HG02885 (cell line): Measurements from ENCODE around the gene SEMA4B.
A peak's percentile ranks its signal among the peaks of the same experiment; 100 is the strongest.
"Not testable (repeated sequence)": the region's sequence is repeated elsewhere in the genome, so short reads cannot be mapped to it uniquely, and the experiment has no call there.

Experiments used
- ATAC-seq: cut with Tn5 transposase; IDR thresholded peaks from one replicate; pipeline ENCODE4 v1.9.1; 2021; ENCODE audit warnings: mild to moderate bottlenecking; ENCODE audit not compliant: unreplicated experiment, poor library complexity

The SEMA4B gene

GRCh38 chr15:90243943-90244639 lies 43.0 kb downstream of the SEMA4B start:
- ATAC-seq = no peak

GRCh38 chr15:90248789-90249202 lies 47.7 kb downstream of the SEMA4B start:
- ATAC-seq = no peak

GRCh38 chr15:90249203-90249863 lies 48.2 kb downstream of the SEMA4B start, which contains the start of gene TTLL13:
TSS of gene TTLL13 (plus strand) at chr15:90249556. CDS start at chr15:90250631, 1,075 bp downstream.
- peak; percentile 59 for ATAC-seq

GRCh38 chr15:90257776-90258175 lies 56.6 kb downstream of the SEMA4B start:
- ATAC-seq = no peak

GRCh38 chr15:90259524-90259923 lies 58.4 kb downstream of the SEMA4B start:
- peak; percentile 79 for ATAC-seq

- not testable (repeated sequence) for ATAC-seq
Observed at GRCh38 chr15:90260731-90261130, 59.6 kb downstream of the SEMA4B start.

GRCh38 chr15:90261811-90262210 lies 60.7 kb downstream of the SEMA4B start:
- no peak for ATAC-seq

GRCh38 chr15:90262426-90262825 lies 61.3 kb downstream of the SEMA4B start:
- no peak for ATAC-seq

GRCh38 chr15:90264671-90265070 lies 63.5 kb downstream of the SEMA4B start:
- no peak for ATAC-seq

- ATAC-seq = peak; percentile 93
Observed at GRCh38 chr15:90265271-90266060, 64.3 kb downstream of the SEMA4B start, which contains the start of gene NGRN. TSS of gene NGRN (plus strand) at chr15:90265672. CDS start at chr15:90265713, 41 bp downstream.

GRCh38 chr15:90266061-90266431 lies 64.9 kb downstream of the SEMA4B start:
- peak; percentile 15 for ATAC-seq

GRCh38 chr15:90266485-90266884 lies 65.4 kb downstream of the SEMA4B start:
- no peak for ATAC-seq

- ATAC-seq = no peak
Observed at GRCh38 chr15:90268415-90268814, 67.3 kb downstream of the SEMA4B start.

GRCh38 chr15:90270502-90271150 lies 69.5 kb downstream of the SEMA4B start:
- no peak for ATAC-seq

GRCh38 chr15:90271459-90272166 lies 70.5 kb downstream of the SEMA4B start:
- ATAC-seq = no peak

GRCh38 chr15:90278467-90278866 lies 77.3 kb downstream of the SEMA4B start:
- not testable (repeated sequence) for ATAC-seq
